Measurements from ENCODE around the gene R3HDM4.

Gene R3HDM4

DNA sequence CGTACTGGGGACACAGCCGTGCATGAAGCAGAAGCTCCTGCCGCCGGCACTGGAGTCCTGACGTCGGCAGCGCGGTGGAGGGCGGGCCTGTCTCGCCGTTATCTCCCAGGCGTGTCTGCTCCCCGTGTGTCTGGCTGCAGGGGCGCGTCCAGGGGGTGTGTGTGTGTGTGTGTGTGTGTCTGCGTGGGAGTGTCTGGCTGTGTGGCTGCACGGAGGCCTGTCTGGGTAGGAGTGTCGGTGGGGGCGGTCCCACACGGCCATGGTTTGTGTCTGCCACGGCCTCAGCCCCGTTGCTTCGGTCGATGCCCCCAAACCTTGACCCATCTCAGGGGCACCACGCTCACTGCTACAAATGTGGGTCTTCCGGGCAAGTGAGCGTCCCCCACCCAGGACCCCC lies 31.1 kb upstream of the R3HDM4 start:
- TF ChIP-seq, protein P1, sequence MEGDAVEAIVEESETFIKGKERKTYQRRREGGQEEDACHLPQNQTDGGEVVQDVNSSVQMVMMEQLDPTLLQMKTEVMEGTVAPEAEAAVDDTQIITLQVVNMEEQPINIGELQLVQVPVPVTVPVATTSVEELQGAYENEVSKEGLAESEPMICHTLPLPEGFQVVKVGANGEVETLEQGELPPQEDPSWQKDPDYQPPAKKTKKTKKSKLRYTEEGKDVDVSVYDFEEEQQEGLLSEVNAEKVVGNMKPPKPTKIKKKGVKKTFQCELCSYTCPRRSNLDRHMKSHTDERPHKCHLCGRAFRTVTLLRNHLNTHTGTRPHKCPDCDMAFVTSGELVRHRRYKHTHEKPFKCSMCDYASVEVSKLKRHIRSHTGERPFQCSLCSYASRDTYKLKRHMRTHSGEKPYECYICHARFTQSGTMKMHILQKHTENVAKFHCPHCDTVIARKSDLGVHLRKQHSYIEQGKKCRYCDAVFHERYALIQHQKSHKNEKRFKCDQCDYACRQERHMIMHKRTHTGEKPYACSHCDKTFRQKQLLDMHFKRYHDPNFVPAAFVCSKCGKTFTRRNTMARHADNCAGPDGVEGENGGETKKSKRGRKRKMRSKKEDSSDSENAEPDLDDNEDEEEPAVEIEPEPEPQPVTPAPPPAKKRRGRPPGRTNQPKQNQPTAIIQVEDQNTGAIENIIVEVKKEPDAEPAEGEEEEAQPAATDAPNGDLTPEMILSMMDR (IDR thresholded peaks at IDR 0.05) = no peak
- TF ChIP-seq ZFX (IDR thresholded peaks at IDR 0.05; ENCODE audit: borderline replicate concordance) = no peak
- no peak overlapping the region for H3K27ac ChIP-seq

DNA sequence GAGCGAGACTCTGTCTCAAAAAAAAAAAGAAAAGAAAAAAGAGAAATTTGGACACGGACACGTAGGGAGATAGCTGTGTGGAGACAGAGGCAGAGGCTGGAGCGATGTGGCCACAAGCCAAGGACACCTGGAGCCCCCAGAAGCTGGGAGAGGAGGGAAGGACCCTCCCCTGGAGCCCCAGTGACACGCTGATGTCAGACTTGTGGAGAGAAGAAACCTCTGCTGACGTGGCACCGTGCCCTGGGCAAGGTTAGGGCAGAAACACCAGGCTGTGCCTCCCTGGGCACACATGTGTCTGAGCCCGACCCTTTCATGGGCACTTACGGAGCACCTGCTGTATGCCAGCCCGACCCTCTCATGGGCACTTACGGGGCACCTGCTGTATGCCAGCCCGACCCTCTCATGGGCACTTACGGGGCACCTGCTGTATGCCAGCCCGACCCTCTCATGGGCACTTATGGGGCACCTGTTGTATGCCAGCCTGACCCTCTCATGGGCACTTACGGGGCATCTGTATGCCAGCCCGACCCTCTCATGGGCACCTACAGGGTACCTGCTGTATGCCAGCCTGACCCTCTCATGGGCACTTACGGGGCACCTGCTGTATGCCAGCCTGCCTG lies 30.6 kb upstream of the R3HDM4 start:
- H3K27ac ChIP-seq = no peak overlapping the region
- TF ChIP-seq ZFX (IDR thresholded peaks at IDR 0.05; ENCODE audit: borderline replicate concordance) = no peak
- TF ChIP-seq, protein P1 (IDR thresholded peaks at IDR 0.05) = no peak

DNA sequence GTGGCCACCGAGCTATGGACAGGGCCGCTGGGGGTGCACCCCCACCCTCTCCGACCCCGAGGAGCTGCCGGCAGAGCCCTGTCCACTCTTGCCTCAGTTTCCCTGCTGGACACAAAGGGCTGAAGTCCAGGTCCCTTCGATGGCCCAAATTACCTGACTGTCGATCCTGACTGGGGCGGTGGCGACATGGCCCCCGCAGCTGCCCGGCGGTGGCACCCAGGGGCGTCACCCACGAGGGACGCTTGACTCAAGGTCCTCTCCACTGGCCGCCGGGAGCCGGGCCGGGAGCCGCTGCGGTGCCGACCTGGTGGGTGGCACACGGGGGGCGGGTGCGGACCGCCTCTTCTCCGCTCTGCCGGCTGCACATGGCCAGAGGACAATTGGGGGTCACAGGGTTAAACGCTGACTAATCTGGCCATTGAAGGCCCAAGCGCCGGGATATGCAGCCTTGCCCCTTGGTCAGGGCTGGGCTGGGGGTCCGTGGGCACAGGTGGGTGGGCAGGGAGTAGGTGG lies 29.2 kb upstream of the R3HDM4 start:
- no peak overlapping the region for H3K27ac ChIP-seq
- TF ChIP-seq, protein P1 (IDR thresholded peaks at IDR 0.05) = no peak
- no peak for TF ChIP-seq ZFX (IDR thresholded peaks at IDR 0.05; ENCODE audit: borderline replicate concordance)

DNA sequence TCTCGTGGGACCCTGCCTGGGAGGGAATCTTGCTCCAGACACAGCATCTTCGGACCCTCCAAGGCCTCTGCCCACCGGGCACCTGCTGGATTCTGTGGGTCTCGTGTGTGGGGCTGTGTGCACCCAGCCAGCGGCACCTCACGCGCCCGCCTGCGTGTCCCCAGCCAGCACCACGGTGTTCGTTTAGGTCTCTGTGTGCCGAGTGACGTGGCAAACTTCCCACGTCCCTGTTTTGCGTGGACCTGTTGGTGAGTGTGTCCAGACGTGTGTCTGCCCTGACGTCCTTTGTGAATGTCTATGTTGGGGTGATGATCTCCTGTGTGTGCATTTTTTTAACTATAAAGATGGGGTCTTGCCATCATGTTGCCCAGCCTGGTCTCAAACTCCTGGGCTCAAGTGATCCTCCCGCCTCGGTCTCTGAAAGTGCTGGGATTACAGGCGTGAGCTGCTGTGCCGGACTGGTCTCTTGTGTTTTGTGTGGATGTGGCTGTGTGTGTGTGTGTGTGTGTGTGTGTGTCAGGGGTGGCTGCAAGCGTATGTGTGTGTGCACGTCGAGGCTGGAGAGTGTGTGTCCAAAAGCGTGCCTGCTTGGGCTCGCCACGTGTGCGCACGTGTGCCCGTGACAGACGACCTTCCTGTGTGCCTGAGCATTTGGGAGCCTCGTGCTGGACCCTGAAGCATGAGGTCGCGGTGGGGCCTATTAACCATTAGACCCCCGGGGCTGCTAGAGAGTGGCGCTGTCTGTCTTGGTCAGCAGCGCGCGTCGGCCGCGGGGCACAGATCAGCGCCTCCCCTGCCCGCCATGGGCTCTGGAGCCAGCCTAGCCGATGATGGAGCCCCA lies 28.5 kb upstream of the R3HDM4 start:
- TF ChIP-seq, protein P1 (IDR thresholded peaks at IDR 0.05) = no peak
- no peak for TF ChIP-seq ZFX (IDR thresholded peaks at IDR 0.05; ENCODE audit: borderline replicate concordance)
- no peak overlapping the region for H3K27ac ChIP-seq

DNA sequence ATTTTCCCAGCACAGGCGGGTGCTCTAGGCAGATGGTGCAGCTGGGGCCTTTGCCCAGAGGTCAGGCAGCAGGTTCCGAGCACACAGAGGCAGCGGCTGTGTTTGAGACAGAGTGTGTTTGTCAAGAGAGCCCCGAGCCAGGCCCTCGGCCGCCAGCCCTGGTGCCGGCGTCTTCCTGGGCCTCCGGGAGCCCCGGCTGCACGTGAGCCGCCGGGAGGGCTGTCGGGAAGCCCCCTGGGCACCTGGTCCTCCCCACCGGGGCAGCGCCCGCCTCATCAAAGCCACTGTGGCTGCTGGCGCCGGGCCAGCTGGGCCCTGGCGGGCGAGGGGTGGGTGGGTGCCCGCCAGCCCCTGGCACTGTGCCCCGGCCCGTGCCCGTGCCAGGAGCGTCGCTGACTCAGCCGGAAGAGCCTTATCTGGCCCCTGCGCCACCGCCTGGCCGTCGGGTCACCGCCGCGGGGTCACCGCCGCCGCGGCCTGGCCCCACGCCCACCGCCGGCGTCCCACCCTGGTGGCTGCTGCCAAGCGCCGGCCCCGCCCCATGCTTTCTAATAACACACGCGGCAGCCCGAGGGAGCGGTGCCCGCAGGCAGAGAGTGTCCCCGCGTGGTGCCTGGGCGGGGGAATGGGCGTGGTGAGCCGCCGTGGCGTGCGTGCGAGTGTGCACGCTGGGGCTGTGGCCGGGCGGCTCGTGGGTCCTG lies 27.7 kb upstream of the R3HDM4 start:
- H3K27ac ChIP-seq = peak overlapping the region; percentile 46
- TF ChIP-seq, protein P1 (IDR thresholded peaks at IDR 0.05) = peak; percentile 28; the same call in 1 of the 2 replicates
- no peak for TF ChIP-seq ZFX (IDR thresholded peaks at IDR 0.05; ENCODE audit: borderline replicate concordance)

DNA sequence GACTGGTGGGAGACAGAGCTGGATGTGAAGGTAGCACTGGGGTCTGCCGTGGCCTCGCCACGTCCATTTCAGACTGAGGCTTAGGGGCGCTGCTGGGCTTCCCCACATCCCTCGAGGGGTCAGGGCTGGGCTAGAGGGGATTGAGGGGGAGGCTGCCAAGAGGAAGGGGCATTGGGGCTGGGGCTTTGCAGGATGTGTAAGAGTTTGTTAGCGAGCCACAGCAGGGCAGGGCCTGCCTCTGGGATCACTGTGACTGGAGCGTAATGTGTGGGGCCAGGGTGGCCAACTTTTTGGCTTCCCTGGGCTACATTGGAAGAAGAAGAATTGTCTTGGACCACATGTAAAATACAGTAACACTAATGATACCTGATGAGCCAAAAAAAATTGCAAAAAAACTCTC lies 26.9 kb upstream of the R3HDM4 start:
- no peak overlapping the region for H3K27ac ChIP-seq

More for the DNA sequence above, 26.9 kb upstream of the R3HDM4 start:
- TF ChIP-seq, protein P1 (IDR thresholded peaks at IDR 0.05) = no peak
- TF ChIP-seq ZFX (IDR thresholded peaks at IDR 0.05; ENCODE audit: borderline replicate concordance) = no peak

All from 22Rv1 (cell line).